CD4-positive, CD25-positive, alpha-beta regulatory T cell (primary cell): ENCODE data around the gene GREB1. TPM values are rescaled to one million over a fixed set of nuclear protein-coding genes. Genes with fewer than 3 reads are reported as not detected.

Source experiments
- ATAC-seq, 2 donors: fragments of 150-1000 bp; cut with Tn5 transposase; one replicate each; pipeline ENCODE4 v1.10.0; 2021; ENCODE audit warnings: low read depth in 2 of 2, moderate number of reproducible peaks in 2 of 2, moderate library complexity in 1 of 2
- DNase-seq, 3 donors: peaks; one replicate each; pipeline versions ENCODE4 v3.0.0 to v3.0.0-alpha.2; 2012 to 2022; ENCODE audit warnings: mixed read lengths in 1 of 3
- H3K27ac ChIP-seq: one replicate; pipeline ENCODE4 v1.7.0; 2013; ENCODE audit warnings: mild to moderate bottlenecking, low read length; ENCODE audit not compliant: insufficient read depth, poor library complexity, severe bottlenecking
- H3K27me3 ChIP-seq: one replicate; pipeline ENCODE4 v1.7.0; 2013; ENCODE audit warnings: low read length; ENCODE audit not compliant: control insufficient read depth, insufficient read depth
- H3K36me3 ChIP-seq: one replicate; pipeline ENCODE4 v1.7.0; 2013; ENCODE audit warnings: mild to moderate bottlenecking, low read length, moderate library complexity; ENCODE audit not compliant: control insufficient read depth, insufficient read depth
- H3K4me1 ChIP-seq: 2 replicates; pipeline ENCODE4 v1.7.0; 2013; ENCODE audit warnings: mild to moderate bottlenecking, low read length; ENCODE audit not compliant: insufficient read depth, control insufficient read depth, poor library complexity, severe bottlenecking
- H3K4me3 ChIP-seq: one replicate; pipeline ENCODE4 v1.7.0; 2013; ENCODE audit warnings: low read depth, mild to moderate bottlenecking, low read length, moderate library complexity
- H3K9me3 ChIP-seq, 2 experiments: 1 replicate in 1 of 2; 2 replicates in 1 of 2; pipeline ENCODE4 v1.7.0; 2013; ENCODE audit warnings: low read length in 2 of 2, mild to moderate bottlenecking in 1 of 2, moderate library complexity in 1 of 2; ENCODE audit not compliant: control insufficient read depth in 2 of 2
- H3K27ac Mint-ChIP-seq, 3 donors: one replicate each; pipeline ENCODE4 v1.8.0; 2020 to 2022; ENCODE audit warnings: mild to moderate bottlenecking in 3 of 3, mixed read lengths in 3 of 3, moderate library complexity in 2 of 3
- H3K27me3 Mint-ChIP-seq: one replicate; pipeline ENCODE4 v1.8.0; 2022; ENCODE audit warnings: mild to moderate bottlenecking, mixed read lengths
- H3K36me3 Mint-ChIP-seq: one replicate; pipeline ENCODE4 v1.8.0; 2020; ENCODE audit warnings: mixed read lengths
- H3K4me1 Mint-ChIP-seq, 4 donors: one replicate each; pipeline ENCODE4 v1.8.0; 2020 to 2022; ENCODE audit warnings: mixed read lengths in 4 of 4, mild to moderate bottlenecking in 1 of 4
- H3K4me3 Mint-ChIP-seq, 4 donors: one replicate each; pipeline ENCODE4 v1.8.0; 2020 to 2022; ENCODE audit warnings: mild to moderate bottlenecking in 4 of 4, mixed read lengths in 4 of 4, moderate library complexity in 3 of 4
- H3K9me3 Mint-ChIP-seq, 7 donors: one replicate each; pipeline ENCODE4 v1.8.0; 2020 to 2022; ENCODE audit warnings: mixed read lengths in 7 of 7, mild to moderate bottlenecking in 3 of 7, moderate library complexity in 2 of 7
- polyA plus RNA-seq, 4 donors: library from polyadenylated mRNA; unstranded; fragments of 300-500 nt; fragmentation: Illumina TruSeq; gene quantifications; one replicate each; pipeline ENCODE4 v1.2.3, GENCODE V29; 2021
- total RNA-seq: library from RNA; stranded (reverse); gene quantifications from one replicate; pipeline ENCODE4 v1.2.3, GENCODE V29; 2022

Gene GREB1
- total and polyA plus RNA-seq, 5 donors from 2014 or later = 0.11 to 0.35 (median 0.15) TPM; not detected in 2

- Mint-ChIP-seq H3K27ac (no peak overlapping the region), H3K4me1 (no peaks in the 10 kb centered on the region), H3K9me3 (no peaks in the 10 kb centered on the region), H3K27me3 (peaks cover 24% of the 10 kb centered on the region), H3K4me3 (no peak overlapping the region), H3K36me3 (no peaks in the 10 kb centered on the region)
- Histone ChIP-seq H3K4me3 (no peak overlapping the region), H3K4me1 (no peaks in the 10 kb centered on the region), H3K9me3 (no peaks in the 10 kb centered on the region), H3K27ac (no peak overlapping the region), H3K27me3 (peaks cover 5% of the 10 kb centered on the region), H3K36me3 (no peaks in the 10 kb centered on the region)
- DNase-seq = no peak
- no peak for ATAC-seq
These were observed 27.0 kb downstream of the GREB1 start for GRCh38 chr2:11560806-11561205.

GRCh38 chr2:11562011-11562410 lies 28.2 kb downstream of the GREB1 start:
- Mint-ChIP-seq H3K27ac (no peak overlapping the region), H3K36me3 (no peaks in the 10 kb centered on the region), H3K27me3 (peaks cover 14% of the 10 kb centered on the region), H3K4me3 (no peak overlapping the region), H3K9me3 (no peaks in the 10 kb centered on the region), H3K4me1 (no peaks in the 10 kb centered on the region)
- Histone ChIP-seq H3K4me3 (no peak overlapping the region), H3K36me3 (no peaks in the 10 kb centered on the region), H3K27me3 (no peaks in the 10 kb centered on the region), H3K27ac (no peak overlapping the region), H3K4me1 (no peaks in the 10 kb centered on the region), H3K9me3 (no peaks in the 10 kb centered on the region)
- ATAC-seq (no peak), DNase-seq (no peak)

- Histone ChIP-seq H3K27me3 (no peaks in the 10 kb centered on the region), H3K27ac (no peak overlapping the region), H3K4me1 (no peaks in the 10 kb centered on the region), H3K4me3 (no peak overlapping the region), H3K36me3 (no peaks in the 10 kb centered on the region), H3K9me3 (no peaks in the 10 kb centered on the region)
- DNase-seq (no peak), ATAC-seq (no peak)
- Mint-ChIP-seq H3K36me3 (no peaks in the 10 kb centered on the region), H3K4me3 (no peak overlapping the region), H3K27ac (no peak overlapping the region), H3K27me3 (peaks cover 14% of the 10 kb centered on the region), H3K4me1 (no peaks in the 10 kb centered on the region), H3K9me3 (no peaks in the 10 kb centered on the region)
These were observed 28.6 kb downstream of the GREB1 start for GRCh38 chr2:11562476-11562875.

GRCh38 chr2:11563784-11564666 lies 30.2 kb downstream of the GREB1 start:
- no peak overlapping the region for H3K4me3 ChIP-seq
- DNase-seq (no peak), ATAC-seq (no peak)
- no peak overlapping the region for H3K27ac Mint-ChIP-seq
- H3K27ac ChIP-seq = no peak overlapping the region
- H3K9me3 Mint-ChIP-seq = no peaks in the 10 kb centered on the region
- H3K36me3 Mint-ChIP-seq = no peaks in the 10 kb centered on the region
- H3K4me1 ChIP-seq = no peaks in the 10 kb centered on the region
- no peaks in the 10 kb centered on the region for H3K4me1 Mint-ChIP-seq
- peaks cover 19% of the 10 kb centered on the region for H3K27me3 Mint-ChIP-seq
- H3K4me3 Mint-ChIP-seq = no peak overlapping the region
- no peaks in the 10 kb centered on the region for H3K36me3 ChIP-seq
- H3K27me3 ChIP-seq = no peaks in the 10 kb centered on the region
- no peaks in the 10 kb centered on the region for H3K9me3 ChIP-seq

- no peak for DNase-seq
- Mint-ChIP-seq H3K4me1 (no peaks in the 10 kb centered on the region), H3K4me3 (no peak overlapping the region), H3K36me3 (no peaks in the 10 kb centered on the region), H3K9me3 (no peaks in the 10 kb centered on the region), H3K27me3 (peaks cover 15% of the 10 kb centered on the region), H3K27ac (no peak overlapping the region)
- Histone ChIP-seq H3K27me3 (no peaks in the 10 kb centered on the region), H3K36me3 (no peaks in the 10 kb centered on the region), H3K27ac (no peak overlapping the region), H3K4me1 (no peaks in the 10 kb centered on the region), H3K4me3 (no peak overlapping the region), H3K9me3 (no peaks in the 10 kb centered on the region)
- ATAC-seq = no peak
These were observed 31.1 kb downstream of the GREB1 start for GRCh38 chr2:11564816-11565567.

GRCh38 chr2:11566383-11566782 lies 32.5 kb downstream of the GREB1 start:
- no peak overlapping the region for H3K27ac Mint-ChIP-seq
- Histone ChIP-seq H3K4me3 (no peak overlapping the region), H3K4me1 (no peaks in the 10 kb centered on the region), H3K9me3 (no peaks in the 10 kb centered on the region), H3K27me3 (no peaks in the 10 kb centered on the region), H3K36me3 (no peaks in the 10 kb centered on the region), H3K27ac (no peak overlapping the region)
- no peaks in the 10 kb centered on the region for H3K4me1 Mint-ChIP-seq
- H3K9me3 Mint-ChIP-seq = no peaks in the 10 kb centered on the region
- H3K36me3 Mint-ChIP-seq = no peaks in the 10 kb centered on the region
- ATAC-seq = no peak
- DNase-seq = no peak
- peaks cover 11% of the 10 kb centered on the region for H3K27me3 Mint-ChIP-seq
- no peak overlapping the region for H3K4me3 Mint-ChIP-seq

- Histone ChIP-seq H3K9me3 (no peaks in the 10 kb centered on the region), H3K27ac (no peak overlapping the region), H3K27me3 (no peaks in the 10 kb centered on the region), H3K4me1 (no peaks in the 10 kb centered on the region), H3K4me3 (no peak overlapping the region), H3K36me3 (no peaks in the 10 kb centered on the region)
- H3K36me3 Mint-ChIP-seq = no peaks in the 10 kb centered on the region
- DNase-seq (no peak), ATAC-seq (no peak)
- H3K4me3 Mint-ChIP-seq = no peak overlapping the region
- no peaks in the 10 kb centered on the region for H3K9me3 Mint-ChIP-seq
- no peaks in the 10 kb centered on the region for H3K4me1 Mint-ChIP-seq
- H3K27me3 Mint-ChIP-seq = peaks cover 11% of the 10 kb centered on the region
- H3K27ac Mint-ChIP-seq = no peak overlapping the region
These were observed 33.8 kb downstream of the GREB1 start for GRCh38 chr2:11567631-11568031.
